Mucosa of descending colon (tissue), 3 donors: ENCODE results near the gene CHERP. TPM values are rescaled to one million over a fixed set of nuclear protein-coding genes. Genes with fewer than 3 reads are reported as not detected.
A peak's percentile ranks its signal among the peaks of the same experiment; 100 is the strongest.

Experiments
- ATAC-seq: fragments of 200-7000 bp; cut with Tn5 transposase; one replicate; pipeline ENCODE4 v1.9.1; 2020; ENCODE audit warnings: mild to moderate bottlenecking, moderate library complexity
- DNase-seq, 3 donors: peaks; one replicate each; pipeline ENCODE4 v3.0.0-alpha.2; 2020
- H3K36me3 ChIP-seq: fragments of 200-600 bp; one replicate; pipeline ENCODE4 v1.8.0; 2021; ENCODE audit warnings: low read depth, mild to moderate bottlenecking
- H3K4me1 ChIP-seq: fragments of 200-600 bp; one replicate; pipeline ENCODE4 v1.8.0; 2021; ENCODE audit warnings: low read depth, mild to moderate bottlenecking
- H3K4me3 ChIP-seq: fragments of 200-600 bp; one replicate; pipeline ENCODE4 v1.8.0; 2021; ENCODE audit warnings: mild to moderate bottlenecking
- H3K9me3 ChIP-seq: fragments of 200-600 bp; one replicate; pipeline ENCODE4 v1.8.0; 2021; ENCODE audit warnings: mild to moderate bottlenecking
- CTCF ChIP-seq: fragments of 200-600 bp; IDR thresholded peaks from one replicate; pipeline ENCODE4 v1.8.0; 2022; ENCODE audit warnings: antibody characterized with exemption, mild to moderate bottlenecking
- intact Hi-C, 2 donors: fragments of 100-400 bp; cut with DNase I in 1 of 2; cut with micrococcal nuclease in 1 of 2; formaldehyde crosslinking; loops; one replicate each; pipeline versions ENCODE4 v1.11.0 to v1.11.1; 2022; cut with DNase I, micrococcal nuclease
- total RNA-seq, 3 donors: library from RNA; stranded (reverse); fragmentation: NEBNext Ultra II Directional in 2 of 3; extraction: Animal tissue kit (Norgen Biotek cat#: 25700) in 2 of 3; gene quantifications; one replicate each; pipeline versions ENCODE4 v1.2.1 to v1.2.4, GENCODE V29; 2021 to 2023
- donor health status: DM: no; HTN: no; CAD: no; lungs with moderate emphysema.
- donor health status: DM: no; HTN: no; CAD: no.
- donor health status: DM: no; HTN: yes; CAD: no.

CHERP gene
- total RNA-seq, 3 donors from 2014 or later: 36.3 to 43.0 (median 38.8) TPM

DNA sequence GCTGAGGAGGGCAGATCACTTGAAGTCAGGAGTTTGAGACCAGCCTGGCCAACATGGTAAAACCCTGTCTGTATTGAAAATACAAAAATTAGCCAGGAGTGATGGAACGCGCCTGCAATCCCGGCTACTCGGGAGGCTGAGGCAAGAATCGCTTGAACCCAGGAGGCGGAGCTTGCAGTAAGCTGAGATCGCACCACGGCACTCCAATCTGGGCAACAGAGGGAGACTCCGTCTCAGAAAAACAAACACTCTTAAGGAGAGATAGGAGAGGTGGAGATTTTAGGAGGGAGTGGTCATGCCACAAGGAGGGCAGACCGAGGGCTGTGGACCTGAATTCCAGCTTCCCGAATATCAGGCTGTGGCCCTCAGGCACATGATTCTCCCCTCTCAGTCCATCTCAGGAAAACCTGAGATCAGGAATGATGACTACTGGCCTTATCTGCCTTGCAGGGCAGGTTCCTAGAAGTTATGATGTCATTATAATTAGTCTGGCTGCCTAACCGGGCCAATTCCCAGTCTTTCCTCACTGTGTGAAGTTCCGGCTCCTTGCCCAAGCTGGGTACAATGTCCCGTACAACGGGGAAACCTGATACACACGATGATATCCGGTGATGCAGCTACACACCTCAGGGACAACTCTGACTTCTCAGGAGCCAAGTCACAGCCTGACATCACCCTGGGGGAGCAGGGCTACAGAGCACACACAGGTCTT is 27.5 kb upstream of the CHERP start:
- DNase-seq (no peak), ATAC-seq (no peak)
- TF ChIP-seq CTCF: no peak
- Histone ChIP-seq H3K36me3 (no peaks in the 10 kb centered on the region), H3K9me3 (no peaks in the 10 kb centered on the region), H3K4me1 (peaks cover 28% of the 10 kb centered on the region), H3K4me3 (no peak overlapping the region)
- intact Hi-C loops: no loop called here

DNA sequence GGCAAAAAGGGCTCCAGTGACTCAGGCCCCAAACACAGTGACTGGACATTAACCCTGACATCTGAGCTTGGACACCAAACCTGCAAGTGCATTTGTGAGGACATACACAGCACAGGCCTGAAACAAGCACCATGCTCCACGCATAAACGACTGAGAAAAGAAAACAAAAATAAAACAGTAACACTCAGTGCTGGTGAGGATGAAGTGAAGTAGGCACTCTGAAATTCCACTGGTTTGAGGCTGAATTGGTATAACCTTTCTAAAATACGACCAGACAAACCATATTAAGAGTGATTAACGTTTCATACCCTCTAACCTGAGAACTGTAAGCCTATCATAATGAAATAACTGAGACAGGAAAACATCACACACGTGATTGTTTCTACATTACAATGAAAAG is 24.5 kb upstream of the CHERP start:
- intact Hi-C loops: no loop called here
- Histone ChIP-seq H3K4me3 (no peak overlapping the region), H3K36me3 (no peaks in the 10 kb centered on the region), H3K4me1 (peaks cover 11% of the 10 kb centered on the region), H3K9me3 (no peaks in the 10 kb centered on the region)
- DNase-seq: no peak
- TF ChIP-seq CTCF: no peak
- ATAC-seq: no peak

DNA sequence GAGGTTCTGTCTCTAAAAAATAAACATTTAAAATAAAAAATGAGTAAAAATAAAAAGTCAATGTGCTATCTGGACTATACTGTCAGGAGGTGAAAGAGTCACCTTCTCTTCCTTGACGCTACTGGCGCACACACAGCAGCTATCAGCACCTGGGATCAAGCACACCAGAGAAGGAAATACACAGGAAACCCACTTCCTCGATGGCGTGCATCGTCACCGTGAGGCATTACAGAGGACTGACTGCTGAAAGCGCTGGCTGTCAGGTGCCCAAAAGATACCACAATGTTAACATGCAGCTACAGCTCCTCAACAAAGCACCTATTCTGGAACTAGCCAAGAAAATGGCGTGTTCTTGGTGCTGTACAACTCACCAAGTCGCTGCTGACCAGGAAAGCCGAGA is 23.9 kb upstream of the CHERP start:
- DNase-seq (peak in 2 of 3 donors; percentile 53 to 78), ATAC-seq (peak; percentile 84)
- TF ChIP-seq CTCF: no peak
- Histone ChIP-seq H3K36me3 (no peaks in the 10 kb centered on the region), H3K9me3 (no peaks in the 10 kb centered on the region), H3K4me1 (peaks cover 8% of the 10 kb centered on the region), H3K4me3 (no peak overlapping the region)
- intact Hi-C loops: no loop called here

- Histone ChIP-seq H3K36me3 (no peaks in the 10 kb centered on the region), H3K4me1 (no peaks in the 10 kb centered on the region), H3K4me3 (no peak overlapping the region), H3K9me3 (no peaks in the 10 kb centered on the region)
- DNase-seq (no peak), ATAC-seq (peak; percentile 53)
- no peak for TF ChIP-seq CTCF
- intact Hi-C loops: no loop called here
Measured at GRCh38 chr19:16564842-16565241, 22.6 kb upstream of the CHERP start.

DNA sequence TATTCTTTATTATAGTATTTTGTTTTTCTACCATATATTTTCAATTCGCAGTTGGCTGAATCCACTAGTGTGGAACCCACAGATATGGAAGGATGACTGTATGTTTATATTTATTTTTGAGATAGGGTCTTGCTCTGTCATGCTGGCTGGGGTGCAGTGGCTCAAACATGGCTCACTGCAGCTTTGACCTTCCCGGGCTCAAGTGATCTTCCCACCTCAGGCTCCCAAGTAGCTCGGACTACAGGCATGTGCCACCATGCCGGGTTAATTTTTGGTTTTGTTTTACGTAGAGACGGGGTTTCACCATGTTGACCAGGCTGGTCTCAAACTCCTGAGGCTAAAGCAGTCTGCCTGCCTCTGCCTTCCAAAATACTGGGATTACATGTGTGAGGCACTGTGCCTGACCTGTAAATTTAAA is 20.4 kb upstream of the CHERP start:
- no peak overlapping the region for H3K4me3 ChIP-seq
- H3K9me3 ChIP-seq: no peaks in the 10 kb centered on the region
- no peak for DNase-seq
- no peak for ATAC-seq
- no peaks in the 10 kb centered on the region for H3K4me1 ChIP-seq
- no peak for TF ChIP-seq CTCF
- intact Hi-C loops: no loop called here
- H3K36me3 ChIP-seq: no peaks in the 10 kb centered on the region

GRCh38 chr19:16561382-16561781 is 19.1 kb upstream of the CHERP start:
- no peak for TF ChIP-seq CTCF
- H3K36me3 ChIP-seq: no peaks in the 10 kb centered on the region
- ATAC-seq (no peak), DNase-seq (no peak)
- intact Hi-C loops: no loop called here
- H3K4me1 ChIP-seq: no peaks in the 10 kb centered on the region
- no peaks in the 10 kb centered on the region for H3K9me3 ChIP-seq
- H3K4me3 ChIP-seq: no peak overlapping the region
